Stimulated activated CD4-positive, alpha-beta T cell treated with anti-CD3 and anti-CD28 coated beads, Interleukin-2, amount 100 ng/mL, for 4 hours (primary cell): ENCODE results near the gene OTUB2.

Source experiments
- DNase-seq: peaks from one replicate; pipeline ENCODE4 v3.0.0-alpha.2; 2020; ENCODE audit warnings: low read depth

OTUB2 gene

DNA sequence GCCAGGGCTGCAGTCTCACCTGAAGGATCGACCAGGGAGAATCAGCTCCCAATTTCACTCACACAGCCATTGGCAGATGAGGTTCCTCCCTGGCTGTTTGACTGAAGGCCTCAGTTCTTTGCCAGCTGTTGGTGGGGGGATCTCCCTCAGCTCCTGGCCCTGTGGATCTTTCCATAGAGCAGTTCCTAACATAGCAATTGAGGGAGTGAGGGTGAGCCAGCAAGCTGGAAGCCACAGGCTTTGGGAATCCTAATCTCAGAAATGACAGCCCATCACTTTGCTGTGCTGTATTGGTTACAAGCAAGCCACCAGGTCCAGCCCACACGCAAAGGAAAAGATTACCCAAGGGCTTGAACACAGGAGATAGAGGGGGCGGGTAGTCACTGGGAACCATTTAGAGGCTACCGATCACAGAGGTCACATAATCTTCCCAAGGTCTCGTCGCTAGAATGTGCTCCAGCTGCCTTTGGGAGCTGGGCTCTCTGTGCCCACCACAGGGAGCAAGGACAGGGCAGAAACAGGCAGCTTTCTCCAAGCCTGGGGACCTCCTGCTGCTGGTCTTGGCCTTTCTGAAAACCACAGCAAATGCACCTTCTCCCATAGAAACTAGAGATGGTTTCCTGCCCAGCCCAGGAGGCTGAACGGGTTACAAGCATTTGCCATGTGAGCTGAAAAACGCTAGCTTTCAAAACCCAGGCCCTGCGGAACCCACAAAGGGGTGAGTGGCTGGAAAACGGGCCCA lies 4.6 kb upstream of the OTUB2 start:
- DNase-seq, result no peak

DNA sequence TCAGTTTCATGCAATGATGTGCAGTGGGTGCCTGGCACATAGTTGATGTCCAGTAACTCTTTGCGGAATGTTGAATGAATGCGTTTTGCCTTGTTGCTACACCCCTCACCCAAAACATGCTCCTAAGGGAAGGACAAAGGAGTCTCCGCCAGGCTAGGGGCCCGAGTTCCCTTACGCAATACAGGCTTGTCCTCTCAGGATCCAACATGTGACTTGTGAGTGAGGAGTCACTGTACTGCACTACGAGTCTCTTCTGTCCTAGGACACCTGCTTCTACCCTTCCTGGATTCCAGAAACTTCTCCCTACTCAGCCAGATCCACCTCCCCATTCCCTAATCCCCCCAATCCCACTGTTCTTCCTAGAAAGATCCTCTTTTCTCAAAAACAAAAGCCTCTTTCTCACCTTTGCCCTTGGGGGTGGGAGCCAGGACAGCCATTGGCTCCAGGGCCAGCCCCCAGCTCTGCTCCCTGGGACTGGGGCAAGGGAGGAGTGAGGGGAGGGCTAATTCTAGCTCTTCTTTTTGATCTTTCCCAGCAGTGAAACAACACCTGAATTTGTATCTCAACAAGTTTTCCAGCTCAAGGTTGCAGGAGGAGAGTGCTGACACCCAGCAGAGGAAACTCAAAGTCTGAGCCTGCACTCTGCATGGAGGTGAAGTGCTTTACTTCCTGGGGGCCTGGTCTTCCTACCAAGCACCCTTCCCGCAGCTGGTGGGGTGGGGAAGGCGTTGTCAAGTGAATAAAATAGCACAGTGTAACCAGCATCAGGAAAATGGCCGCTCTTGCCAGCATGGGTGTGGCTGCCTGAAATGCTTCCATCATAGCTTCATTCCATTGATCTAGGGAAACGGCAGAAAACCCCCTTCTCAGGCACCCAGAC lies 3.4 kb upstream of the OTUB2 start:
- no peak for DNase-seq

DNA sequence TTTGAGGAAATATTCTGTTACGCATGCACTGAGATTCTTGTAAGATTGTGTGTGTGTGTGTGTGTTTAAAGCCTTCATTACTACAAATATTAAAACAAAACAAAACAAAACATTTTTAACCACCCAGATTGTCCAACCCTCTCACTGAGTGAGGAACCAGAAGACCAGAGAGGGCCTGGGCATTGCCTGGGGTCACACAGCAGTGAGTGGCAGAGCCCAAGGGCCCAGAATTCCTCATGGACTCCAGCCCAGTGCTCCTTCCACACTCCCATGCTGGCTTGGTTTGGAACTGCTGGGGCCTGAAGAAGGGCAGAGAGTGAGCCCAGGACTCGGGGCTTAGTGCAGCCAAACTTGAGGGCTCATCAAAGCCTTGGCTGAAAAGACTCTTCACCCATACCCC lies 1.6 kb upstream of the OTUB2 start:
- DNase-seq, result no peak

DNA sequence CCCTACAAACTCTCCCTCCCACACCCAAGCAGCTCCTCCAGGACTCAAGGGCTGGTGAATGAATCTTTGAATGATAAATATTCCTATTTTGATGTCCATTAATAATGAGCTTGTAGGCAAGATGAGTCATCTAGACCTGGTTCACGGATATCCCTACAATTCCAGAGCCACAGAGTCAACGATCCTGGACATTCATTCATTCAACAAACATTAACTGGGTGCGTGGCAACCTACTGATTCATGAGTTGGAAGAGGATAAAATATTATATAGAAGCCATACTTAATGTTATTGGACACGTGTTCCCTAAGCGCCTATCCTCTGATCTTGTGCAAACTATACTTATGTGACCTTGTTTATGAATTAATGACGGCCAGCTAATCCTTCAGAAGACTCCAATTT lies 420 bp upstream of the OTUB2 start:
- no peak for DNase-seq

DNA sequence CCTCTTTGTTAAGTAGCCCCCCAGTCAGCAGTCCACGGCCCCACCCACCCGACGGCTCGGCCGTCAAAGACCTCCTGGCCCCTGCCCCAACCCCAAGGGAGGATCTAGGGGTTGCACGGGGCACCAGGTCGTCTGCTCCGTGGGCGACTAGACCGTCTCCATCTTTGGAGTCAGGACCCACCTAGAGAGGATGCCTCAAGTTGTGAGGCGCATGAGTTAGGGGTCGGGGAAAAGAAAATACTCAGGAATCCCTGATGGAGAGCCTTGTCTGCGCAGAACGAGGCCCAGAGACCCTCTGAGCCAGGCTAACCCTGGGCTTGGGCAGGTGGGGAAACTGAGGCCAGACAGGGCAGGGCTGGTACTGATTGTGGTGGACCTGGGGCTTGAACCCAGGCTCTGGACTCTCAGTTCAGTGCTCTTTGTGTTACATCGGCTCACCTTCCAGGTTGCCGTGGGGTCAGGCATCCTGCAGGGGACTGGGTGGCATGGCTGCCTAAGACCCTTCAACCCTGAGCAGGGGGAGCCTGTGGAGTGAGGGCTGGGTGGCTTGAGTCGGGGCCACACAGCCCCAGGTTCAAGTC lies 839 bp downstream of the OTUB2 start:
- no peak for DNase-seq

DNA sequence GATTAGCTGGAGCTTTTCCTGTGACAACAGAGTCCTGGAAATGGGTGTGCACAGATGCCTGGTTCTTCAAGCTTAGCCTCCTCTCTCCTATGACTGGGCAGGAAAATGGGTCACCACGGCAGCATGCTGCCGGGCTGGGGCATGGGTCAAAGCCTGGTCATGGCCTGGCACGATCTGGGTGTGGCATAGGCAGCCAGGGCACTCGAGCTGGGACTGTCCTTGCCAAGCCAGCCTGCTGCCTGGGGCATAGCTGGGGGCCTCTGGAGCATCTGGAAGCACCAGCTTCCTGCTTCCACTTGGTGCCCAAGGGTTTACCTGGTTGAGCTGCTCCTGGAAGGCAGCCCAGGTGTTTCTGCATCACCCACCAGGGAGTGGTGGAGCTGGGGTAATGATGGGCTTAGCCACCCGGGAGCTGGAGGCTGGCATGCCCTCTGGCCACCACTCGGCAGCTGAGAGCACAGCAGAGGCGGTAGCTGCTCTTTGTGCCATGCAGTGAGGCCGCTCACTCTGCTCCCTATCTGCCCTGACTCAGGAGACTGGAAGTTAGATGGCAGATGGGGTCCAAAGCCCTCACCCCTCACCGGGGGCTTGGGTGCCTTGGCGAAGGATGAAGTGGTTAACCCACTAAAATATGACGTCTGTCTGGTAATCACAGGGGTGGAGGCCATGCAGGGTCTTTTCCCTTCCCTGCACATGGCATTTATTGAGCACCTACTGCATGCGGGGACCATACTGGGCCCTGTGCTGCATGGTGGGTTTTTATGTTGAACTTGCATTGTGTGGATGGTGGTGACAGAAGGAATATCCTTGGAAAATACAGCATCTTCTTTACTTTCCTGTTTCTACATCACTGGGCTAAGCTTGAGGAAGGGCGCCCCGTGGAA lies 1.7 kb downstream of the OTUB2 start:
- no peak for DNase-seq

DNA sequence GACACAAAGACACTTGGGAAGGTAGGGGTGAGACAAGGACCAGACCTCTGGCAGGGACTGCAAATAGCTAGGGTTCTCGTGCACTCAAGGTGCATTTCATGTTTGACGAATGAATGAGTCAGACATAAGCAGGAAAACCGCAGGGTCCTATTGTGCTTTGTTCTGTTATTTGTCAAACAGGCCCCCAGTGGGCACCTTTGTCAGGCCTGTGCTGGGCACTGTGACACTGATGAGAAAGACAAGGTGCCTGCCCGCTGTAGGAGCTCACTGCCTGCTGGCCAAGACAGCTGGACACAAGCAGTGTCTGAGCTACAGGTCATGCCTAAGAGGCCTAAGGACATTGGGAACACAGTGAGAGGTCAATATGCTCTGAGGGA lies 2.3 kb downstream of the OTUB2 start:
- peak; percentile 7 for DNase-seq

DNA sequence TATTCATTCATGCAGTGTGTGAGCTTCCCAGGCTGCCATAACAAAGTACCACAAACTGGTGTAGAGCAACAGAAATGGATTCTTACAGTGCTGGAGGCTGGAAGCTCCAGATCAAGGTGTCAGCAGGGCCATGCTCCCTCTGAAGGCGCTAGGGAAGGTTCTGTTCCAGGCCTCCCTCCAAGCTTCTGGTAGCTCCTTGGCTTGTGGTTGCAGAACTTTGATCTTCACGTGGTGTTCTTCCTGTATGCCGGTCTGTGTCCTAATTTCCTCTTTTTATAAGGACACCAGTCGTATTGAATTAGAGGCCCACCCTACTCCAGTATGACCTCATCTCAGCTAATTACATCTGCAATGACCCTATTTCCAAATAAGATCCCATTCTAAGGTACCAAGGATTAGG lies 3.1 kb downstream of the OTUB2 start:
- no peak for DNase-seq

DNA sequence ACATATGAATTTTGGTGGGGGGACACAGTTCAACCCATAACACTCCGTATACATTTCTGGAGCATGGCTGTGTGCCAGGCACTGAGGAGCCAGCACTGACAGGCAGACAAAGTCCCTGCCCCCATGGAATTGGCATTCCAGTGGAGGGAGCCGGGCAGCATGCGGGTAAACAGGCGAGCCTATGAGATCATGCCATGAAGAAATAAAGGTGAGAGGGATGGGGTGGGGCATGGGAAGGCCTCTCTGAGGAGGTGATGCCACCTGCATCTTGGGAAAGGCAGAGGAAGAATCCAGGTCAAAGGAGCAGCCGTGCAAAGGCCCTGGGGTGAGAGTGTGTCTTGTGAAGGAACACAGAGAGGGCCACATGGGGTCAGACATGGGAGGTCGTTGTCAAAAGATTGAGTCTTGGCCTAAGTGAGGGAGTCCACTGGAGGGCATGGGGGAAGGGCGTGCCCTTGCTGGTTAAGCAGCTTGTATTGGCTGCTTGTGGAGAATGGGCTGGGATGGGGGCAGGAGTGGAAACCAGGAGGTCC lies 3.6 kb downstream of the OTUB2 start:
- no peak for DNase-seq

DNA sequence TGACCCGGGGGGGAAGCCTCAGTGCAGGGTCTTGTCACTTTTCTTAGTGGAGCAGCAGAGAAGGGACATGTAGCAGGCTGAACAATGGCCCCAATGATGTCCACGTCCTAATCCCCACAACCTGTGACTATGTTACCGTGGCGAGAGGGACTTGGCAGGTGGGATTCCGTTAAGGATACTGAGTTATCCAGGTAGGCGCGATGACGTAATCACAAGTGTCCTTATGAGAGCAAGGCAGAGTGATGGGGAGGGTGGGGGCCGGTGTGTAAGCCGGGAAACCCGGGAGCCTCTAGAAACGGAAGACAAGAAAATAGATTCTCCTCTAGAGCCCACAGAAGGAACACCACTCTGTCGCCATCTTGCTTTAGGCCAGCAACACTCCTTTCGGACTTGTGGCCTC lies 4.4 kb downstream of the OTUB2 start:
- no peak for DNase-seq

DNA sequence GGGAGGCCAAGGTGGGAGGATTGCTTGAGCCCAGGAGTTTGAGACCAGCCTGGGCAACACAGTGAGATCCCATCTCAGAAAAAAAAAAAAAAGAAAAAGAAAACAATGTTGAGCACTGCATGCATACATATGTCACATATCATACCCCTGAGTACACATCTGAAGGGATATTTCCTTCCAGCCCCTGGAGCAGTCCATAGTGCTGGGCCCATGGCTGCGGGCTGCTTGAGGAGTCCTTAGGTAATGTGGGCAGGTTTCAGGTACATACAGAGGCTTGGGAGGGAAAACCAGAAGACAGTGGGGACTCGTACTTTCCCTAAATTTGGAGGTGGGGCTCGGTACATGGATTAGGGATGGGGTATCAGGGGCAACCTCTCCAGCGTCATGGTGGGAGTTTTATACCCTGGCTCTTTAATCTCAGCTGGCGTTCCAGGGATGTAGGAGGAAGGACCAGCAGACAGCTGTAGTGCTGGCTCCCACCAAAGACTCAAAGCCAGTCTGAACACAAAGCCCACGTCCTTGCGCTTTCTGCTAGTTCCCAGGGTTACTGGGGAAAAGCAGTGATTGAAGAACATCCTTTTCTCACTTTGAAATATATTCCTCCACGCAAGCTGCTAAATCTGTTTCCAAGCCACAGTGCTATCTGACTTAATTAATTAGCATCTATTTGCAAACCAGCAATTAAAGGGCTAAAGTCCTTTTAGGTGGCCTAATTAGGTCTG lies 5.2 kb downstream of the OTUB2 start:
- no peak for DNase-seq

DNA sequence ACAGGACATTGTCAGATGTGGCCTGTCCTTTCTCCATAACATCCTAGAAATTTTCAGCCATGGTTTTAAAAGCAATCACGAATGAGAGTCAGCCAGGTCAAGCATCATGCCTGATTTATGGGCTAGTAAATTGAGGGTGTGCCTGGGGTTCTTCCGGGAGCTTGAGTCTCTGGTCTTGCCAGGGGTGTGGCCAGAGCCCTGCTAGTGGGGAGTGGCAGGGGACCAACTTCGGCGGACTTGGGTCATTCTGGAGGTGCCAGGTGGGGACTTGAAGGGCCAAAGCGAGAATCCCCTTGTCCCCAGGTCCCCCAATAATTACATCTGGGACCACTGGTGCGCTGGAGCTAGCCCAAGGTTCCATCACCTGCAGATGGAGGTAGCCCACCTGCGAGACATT lies 5.7 kb downstream of the OTUB2 start:
- DNase-seq, result no peak

DNA sequence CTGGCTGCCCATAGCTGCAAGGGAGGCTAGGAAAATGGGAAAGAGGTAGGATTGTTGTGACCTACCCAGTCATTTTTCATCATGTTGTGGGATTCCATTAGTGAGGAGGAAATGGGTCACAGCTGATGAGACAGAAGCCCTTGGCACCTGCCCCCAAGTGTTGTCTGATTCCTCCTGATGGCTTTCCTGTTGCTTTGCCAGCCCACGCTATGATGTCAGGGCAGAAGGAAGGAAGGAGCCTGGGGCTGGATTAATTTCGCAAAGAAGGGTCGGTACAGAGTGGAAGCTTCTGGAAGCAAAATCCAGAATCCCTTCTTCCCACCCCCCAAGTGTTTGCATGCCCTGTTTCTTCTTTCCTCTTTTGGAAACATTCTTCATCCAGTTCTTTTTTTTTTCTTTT lies 8.7 kb downstream of the OTUB2 start:
- DNase-seq, result no peak

DNA sequence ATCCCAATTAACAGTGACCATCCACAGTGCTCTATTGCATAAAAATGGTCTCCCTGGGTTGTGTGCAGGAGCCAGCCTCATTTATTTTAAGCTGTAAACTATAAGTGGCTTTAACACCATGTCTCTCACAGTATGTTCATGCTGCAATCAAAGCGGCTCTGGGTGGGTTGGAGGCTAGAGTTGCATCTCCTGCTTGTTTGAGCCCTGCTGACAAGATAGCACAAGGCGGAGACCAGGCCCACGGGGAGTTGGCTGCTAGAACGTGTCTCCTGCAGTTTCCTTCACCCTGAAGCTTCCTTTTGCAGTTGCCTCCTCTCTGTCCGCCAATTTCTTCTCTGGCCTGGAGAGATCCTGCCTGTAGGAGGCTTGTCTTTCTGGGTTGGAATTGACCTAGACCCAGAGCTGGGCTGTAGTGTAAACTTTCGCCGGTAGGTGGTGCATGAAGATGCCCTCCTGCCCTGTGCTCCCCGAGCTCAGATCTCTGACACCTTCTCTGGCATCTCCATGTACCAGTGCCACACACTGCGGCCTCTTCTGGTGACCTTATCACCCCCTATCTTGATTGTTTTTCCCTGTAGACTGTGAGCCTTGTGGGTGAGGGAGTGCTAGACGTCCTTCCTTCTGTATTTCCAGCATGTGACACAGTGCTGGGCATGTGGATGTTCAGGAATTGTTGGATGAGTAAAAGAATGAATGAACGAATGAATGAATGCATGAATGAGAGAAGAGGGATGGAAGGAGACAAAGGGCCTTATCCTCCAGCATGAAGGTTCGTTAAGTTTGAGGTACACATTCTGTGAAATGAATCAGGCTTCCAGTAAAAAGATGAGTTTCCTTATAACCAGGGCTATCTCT lies 10.4 kb downstream of the OTUB2 start:
- DNase-seq, result peak; percentile 62

DNA sequence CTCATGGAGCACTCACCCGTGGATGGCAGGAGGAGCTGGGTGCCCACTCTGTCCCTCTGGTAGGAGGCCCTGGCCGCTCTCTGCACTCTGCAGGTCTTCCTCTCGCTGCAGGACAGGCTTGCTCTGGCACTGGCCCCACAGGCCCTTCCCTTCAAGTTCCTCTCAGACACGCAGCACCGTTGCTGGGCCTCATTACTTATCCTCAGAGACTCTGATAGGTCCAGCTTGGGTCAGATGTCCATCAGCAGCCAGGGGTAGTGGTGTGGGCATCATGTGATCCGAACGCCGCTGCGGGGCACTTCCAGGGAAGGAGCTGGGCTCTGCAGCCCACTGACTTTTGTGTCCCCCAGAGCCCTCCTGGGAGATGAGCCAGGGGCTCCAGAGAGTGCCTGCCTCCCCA lies 11.8 kb downstream of the OTUB2 start:
- DNase-seq, result no peak

DNA sequence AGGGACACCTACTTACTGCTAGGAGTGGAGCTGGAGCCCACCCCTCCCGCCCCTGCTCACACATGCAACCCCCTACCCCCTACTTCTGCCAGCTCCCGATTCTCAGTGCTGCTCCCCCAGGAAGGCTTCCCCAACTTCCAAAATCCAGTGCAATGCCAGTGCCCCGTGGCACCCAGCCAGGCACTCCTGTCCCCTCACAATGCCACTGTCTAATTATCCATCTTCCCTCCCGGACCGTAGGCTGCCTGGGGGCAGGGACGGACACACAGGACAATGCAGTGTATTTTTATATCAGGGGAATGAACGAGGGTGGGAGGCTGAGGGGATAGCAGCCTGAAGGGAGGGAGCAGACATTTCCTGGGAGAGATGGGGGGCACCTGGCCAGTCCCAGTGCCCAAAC lies 12.4 kb downstream of the OTUB2 start:
- DNase-seq, result no peak

DNA sequence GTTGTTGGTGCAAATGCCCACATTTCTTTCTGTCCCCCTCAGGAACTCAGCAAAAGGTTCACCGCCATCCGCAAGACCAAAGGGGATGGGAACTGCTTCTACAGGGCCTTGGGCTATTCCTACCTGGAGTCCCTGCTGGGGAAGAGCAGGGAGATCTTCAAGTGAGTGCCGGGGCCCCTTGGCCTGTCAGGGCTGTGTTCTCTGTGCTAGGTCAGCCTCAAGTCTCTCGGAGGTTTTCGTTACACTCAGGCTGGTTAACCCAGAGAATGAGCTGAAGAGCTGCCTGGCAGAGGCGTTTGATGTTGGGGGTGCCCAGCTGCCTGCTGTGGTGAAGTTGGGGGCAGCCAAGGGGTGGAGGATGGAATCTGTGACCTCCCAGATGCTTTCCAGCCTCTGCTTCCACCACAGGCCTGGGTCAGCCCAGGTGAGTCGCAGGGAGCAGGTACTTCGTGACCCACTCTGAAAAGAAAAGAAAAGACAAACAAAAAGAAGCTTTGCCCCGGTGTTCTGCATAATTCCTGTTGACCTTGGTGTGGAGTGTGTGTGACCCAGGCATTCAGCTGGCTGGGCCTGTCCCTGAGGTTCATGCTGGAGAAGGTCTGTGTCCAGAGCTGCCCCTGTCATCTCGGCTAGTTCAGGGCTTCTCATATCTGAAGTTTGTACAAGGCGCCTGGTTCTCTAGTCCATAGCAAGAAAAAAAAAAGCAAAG lies 12.9 kb downstream of the OTUB2 start:
- no peak for DNase-seq

DNA sequence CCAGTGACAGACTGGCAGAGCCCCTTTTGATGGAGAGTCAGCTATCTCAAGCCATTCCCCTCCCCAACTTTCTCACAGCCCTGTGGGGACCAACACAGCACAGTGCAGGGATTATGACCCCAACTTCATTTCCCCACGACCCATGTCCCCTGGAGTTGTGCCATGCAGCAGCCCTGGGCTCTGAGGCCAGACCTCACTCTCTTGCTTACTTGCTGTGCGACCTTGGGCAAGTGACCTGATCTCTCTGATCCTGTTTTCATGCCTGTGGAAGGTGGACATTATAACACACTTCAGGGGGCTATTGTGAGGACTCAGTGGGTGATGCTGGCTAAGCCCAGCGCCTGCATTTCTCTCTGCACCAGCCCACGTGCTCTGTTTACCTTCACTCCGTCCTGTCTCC lies 14.1 kb downstream of the OTUB2 start:
- no peak for DNase-seq

DNA sequence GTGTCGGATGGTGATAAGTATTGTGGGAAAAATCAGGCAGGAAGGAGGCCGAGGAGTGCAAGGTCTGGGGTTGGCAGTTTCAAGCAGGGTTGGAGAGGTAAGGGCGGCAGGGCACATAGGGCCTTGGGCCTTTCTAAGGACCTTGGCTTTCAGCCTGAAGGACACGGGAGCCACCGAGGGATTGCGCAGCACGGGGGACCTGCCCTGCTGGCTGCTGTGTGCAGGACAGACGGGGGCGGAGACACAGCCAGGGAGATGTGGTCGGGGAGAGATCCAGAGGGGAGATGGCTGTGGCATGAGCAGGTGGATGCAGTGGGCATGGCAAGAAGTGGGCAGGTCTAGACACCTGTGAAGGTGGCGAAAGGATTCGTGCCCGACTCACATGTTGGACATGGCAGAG lies 14.7 kb downstream of the OTUB2 start:
- DNase-seq, result no peak
